Activated CD8-positive, alpha-beta memory T cell treated with anti-CD3 and anti-CD28 coated beads, Interleukin-2, amount 50 U/mL, for 24 hours (primary cell): ENCODE measurements around the gene CCDC50.

ENCODE experiments used
- DNase-seq: peaks from one replicate; pipeline ENCODE4 v3.0.0-alpha.2; 2020; ENCODE audit errors: extremely low read depth

CCDC50 gene, protein sequence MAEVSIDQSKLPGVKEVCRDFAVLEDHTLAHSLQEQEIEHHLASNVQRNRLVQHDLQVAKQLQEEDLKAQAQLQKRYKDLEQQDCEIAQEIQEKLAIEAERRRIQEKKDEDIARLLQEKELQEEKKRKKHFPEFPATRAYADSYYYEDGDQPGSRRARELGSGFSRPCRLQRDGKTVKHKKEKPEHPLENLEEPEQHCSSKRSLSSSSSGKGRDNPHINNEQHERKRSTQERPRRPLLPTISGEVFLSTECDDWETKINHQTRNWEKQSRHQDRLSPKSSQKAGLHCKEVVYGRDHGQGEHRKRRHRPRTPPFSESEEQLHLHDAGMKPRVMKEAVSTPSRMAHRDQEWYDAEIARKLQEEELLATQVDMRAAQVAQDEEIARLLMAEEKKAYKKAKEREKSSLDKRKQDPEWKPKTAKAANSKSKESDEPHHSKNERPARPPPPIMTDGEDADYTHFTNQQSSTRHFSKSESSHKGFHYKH

GRCh38 chr3:191328962-191329653, at the start of gene CCDC50:
TSS of gene CCDC50 (plus strand) at chr3:191329394. CDS start at chr3:191329675, 281 bp downstream.
- no peak for DNase-seq

DNA sequence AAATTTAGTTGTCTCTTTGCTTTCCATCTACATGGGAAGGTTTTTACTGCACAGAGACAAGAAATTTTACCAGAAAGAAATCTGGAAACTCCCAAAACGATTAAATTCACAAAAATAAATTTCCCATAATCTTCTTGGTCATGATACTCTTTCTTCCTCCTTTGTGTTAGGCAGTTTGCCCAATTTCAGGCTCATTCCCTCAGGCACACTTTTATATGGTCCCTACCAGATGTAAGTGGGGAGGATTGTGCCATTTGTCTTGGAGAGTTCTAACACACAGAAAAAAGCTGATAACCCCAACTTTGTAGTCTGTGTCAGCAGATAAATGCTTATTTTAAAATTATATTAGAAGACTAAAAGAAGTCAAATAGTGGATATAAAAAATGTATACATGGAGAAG, 49.1 kb upstream of the CCDC50 start:
- no peak for DNase-seq

GRCh38 chr3:191280882-191281281, 48.3 kb upstream of the CCDC50 start:
- DNase-seq: no peak

- no peak for DNase-seq
Observed at GRCh38 chr3:191282251-191283185, 46.7 kb upstream of the CCDC50 start.

GRCh38 chr3:191283400-191283799, 45.8 kb upstream of the CCDC50 start:
- DNase-seq: no peak

DNA sequence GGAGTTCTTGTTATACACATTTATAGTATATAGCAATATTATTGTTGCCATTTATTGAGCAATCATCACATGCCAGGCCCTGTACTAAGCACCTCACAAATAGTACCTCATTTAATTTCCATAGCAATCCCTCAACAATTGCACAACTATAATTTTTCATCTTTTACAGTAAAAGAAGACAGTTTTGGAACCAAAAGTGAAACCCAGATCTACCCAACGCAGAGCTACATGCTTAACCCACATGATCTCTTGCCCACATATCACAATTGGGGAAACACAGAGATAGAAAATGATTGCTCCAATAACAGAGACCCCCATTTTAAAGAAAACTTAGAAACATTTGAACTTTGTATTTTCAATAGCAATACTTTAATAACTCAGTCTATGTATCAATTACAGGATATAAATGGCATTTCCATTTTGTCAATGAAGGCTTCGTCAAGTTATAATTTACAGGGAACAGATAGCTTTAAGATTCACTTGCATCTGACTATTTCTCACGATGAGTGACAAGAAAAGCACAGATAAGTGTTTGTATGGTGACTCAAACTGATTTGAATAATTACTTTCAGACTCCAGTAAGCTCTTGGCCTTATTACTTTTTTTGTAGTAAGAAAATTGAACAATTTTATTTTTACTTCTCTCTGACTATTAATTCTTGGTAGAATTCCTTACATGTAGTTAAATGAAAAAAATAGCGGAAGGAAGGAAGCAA, 38.7 kb upstream of the CCDC50 start:
- no peak for DNase-seq

DNA sequence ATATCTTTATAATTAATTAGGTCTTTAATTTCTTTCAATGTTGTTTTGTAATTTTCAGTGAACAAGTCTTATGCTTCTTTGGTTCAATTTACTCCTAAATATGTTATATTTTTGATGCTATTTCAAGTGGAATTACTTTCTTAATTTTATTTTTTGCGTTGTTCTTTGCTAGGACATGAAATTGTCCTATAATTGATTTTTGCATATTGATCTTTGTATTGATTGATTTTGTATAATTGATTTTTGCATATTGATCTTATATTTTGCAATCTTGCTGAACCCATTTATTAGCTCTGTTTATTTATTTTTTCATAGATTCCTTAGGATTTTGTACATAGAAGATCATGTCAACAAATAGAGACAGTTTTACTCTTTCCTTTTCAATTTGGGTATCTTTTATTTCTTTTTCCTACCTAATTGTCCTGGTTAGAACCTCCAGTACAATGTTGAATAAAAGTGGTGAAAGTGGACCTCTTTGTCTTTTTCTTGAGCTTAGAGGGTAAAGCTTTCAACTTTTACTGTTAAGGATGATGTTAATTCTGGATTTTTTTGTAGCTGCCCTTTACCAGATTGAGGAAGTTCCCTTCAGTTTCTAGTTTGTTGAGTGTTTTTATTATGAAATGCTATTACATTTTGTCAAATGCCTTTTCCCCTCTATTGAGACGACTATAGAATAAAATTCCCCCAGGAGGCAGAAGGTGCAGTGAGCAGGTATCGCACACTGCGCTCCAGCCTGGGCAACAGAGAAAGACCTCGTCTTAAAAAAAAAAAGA, 36.8 kb upstream of the CCDC50 start:
- DNase-seq: no peak

DNA sequence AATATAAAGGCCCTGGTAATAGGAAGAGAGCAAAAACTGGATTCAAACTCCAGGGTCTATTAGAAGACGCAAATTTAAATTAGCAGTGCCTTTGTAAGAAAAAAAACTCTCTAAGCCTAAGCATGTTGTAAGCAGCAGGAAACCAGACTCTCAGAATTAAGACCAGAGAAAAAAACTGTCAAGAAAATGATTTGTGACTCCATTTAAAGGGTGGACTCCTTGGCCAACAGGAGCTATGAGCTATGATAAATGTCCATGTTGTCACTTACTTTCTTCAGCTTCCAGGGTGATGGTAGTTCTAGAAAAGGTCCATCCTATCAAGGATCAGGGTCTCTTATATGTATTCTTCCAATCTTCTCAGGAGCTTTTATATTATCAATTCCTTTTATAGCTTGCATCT, 34.9 kb upstream of the CCDC50 start:
- DNase-seq: no peak

- no peak for DNase-seq
Observed at GRCh38 chr3:191296041-191296541, 33.1 kb upstream of the CCDC50 start.

DNA sequence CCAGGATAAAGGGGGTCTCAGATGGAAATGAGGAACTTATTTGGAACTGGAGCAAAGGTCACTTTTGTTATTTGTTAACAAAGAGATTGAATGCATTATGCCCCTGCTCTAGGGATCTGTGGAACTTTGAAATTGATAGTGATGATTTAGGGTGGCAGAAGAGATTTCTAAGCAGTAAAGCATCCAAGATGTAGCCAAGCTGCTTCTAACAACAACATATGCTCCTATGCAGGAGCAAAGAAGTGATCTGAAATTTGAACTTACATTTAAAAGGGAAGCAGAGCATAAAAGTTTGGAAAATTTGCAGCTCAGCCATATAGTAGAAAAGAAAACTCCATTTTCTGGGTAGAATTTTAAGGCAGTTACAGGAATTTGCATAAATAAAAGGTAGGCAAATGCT, 30.3 kb upstream of the CCDC50 start:
- no peak for DNase-seq

- no peak for DNase-seq
Observed at GRCh38 chr3:191300422-191300821, 28.8 kb upstream of the CCDC50 start.

DNA sequence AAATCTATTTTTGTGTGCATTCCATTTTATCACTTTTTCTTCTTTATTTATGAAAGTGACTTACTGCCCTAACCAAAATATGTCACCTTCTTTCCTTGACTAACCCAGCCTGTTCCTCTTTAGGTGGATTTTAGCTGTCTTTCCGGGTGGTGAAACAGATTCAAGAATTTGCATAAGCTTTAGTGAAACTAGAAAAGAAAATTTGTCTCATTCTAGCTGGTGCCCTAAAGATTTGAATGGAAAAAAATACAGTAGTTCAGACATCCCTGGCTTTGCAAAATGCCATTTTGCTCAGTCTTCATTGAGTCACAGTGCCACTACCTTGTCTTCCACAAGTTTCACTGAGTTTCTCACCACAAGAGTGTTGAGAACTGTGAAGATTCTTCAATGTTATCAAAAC, 28.2 kb upstream of the CCDC50 start:
- DNase-seq: no peak

DNA sequence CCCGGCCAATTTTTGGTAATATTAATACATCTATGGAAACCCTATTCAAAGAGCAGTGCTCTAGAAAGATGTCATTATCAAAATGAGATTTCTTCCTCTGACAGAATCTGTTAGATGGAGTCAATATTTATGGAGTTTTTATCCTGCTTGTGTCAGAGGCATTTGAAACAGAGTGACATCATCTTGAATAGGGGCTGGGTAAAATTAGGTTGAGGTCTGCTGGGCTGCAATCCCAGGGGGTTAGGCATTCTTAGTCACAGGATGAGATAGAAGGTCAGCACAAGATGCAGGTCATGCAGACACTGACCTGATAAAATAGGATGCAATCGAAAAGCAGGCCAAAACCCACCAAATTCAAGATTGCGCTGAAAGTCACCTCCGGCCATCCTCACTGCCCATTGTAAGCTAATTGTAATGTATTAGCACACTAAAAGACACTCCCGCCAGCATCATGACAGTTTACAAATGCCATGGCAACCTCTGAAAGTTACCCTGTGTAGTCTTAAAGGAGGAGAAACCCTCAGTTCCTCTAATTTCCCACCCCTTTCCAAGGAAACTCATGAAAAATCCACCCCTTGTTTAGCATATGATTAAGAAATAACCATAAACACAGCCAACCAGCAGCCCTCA, 27.3 kb upstream of the CCDC50 start:
- DNase-seq: no peak

GRCh38 chr3:191302451-191302850, 26.7 kb upstream of the CCDC50 start:
- DNase-seq: no peak

GRCh38 chr3:191303596-191303995, 25.6 kb upstream of the CCDC50 start:
- DNase-seq: no peak

DNA sequence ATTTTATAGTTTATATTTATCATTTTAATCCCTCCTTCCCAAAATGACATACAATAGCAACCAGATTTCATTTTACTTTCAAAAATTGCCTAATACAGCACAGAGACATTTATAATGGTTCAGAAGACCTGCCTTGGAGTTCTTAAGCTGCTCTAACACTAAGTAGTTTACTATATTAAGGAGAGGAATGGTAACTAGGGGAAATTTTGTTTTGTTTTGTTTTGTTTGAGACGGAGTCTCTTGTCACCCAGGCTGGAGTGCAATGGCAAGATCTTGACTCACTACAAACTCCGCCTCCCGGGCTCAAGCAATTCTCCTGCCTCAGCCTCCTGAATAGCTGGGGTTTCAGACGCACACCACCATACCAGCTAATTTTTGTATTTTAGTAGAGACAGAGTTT, 22.8 kb upstream of the CCDC50 start:
- DNase-seq: no peak

GRCh38 chr3:191307341-191307740, 21.9 kb upstream of the CCDC50 start:
- no peak for DNase-seq

GRCh38 chr3:191313296-191313695, 15.9 kb upstream of the CCDC50 start:
- DNase-seq: no peak

- DNase-seq: no peak
Observed at GRCh38 chr3:191314109-191314728, 15.0 kb upstream of the CCDC50 start.
